K562 treated with DMSO at 1 percent for 24 hours (cell line): Measurements from ENCODE around the gene SLC66A1. TPM values are rescaled to one million over a fixed set of nuclear protein-coding genes. Genes with fewer than 3 reads are reported as not detected.

ENCODE experiments used
- total RNA-seq: library from RNA; unstranded; fragments of 300-600 nt; gene quantifications from 2 replicates; pipeline ENCODE4 v1.2.3, GENCODE V29; 2022; ENCODE audit warnings: low read depth; ENCODE audit not compliant: insufficient read depth

SLC66A1 gene, protein sequence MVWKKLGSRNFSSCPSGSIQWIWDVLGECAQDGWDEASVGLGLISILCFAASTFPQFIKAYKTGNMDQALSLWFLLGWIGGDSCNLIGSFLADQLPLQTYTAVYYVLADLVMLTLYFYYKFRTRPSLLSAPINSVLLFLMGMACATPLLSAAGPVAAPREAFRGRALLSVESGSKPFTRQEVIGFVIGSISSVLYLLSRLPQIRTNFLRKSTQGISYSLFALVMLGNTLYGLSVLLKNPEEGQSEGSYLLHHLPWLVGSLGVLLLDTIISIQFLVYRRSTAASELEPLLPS
- 67.1 and 73.5 TPM in 2 replicates for total RNA-seq

DNA sequence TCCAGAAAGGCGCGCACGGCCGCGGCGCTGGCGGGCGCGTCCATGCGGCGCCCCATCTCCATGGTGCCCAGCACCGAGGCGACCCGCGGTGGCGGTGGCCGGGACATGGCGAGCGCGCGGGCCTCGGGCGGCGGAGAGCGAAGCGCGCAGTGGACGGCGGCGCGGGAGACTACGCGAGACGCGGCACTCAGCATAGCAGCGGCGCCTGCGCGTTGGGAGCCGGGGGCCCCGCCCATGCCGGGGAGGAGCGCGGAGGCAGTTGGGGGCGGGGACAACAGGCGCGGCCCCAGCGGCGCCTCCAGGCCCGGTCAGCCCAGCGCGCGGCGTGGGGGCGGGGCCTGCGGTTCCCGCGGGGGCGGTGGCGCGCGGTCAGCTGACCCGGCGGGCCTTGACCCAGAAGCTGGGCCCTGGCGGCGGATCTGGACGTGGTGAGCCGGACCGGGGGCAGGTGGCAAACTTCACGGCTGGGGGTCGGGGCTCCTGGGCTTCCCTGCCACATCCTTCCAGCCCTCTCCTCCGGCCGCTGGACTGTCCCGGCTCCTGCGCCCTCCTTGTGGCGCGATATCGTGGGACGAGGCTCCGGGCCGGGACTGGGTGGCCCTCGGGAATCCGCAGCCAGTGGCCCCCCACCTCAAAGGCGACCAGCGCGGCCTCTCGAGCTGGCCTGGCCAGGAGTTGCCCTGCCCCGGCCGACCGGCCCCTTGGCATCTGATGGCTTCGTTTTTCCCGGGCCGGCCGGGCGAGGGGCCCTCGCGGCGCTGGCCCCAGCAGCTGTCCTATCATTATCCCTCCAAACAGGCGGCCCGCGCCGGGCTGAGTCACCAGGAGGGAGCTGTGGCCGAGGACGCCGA is at the start of gene SLC66A1, which contains the start of gene AKR7A2:
Gene SLC66A1 (plus strand): TSS at position 396 of the 851 bp plus-strand sequence. CDS start 5,352 bp downstream, outside the sequence.
Gene AKR7A2 (minus strand): TSS at position 214 of the 851 bp plus-strand sequence. CDS start 20 bp downstream, at position 194.

DNA sequence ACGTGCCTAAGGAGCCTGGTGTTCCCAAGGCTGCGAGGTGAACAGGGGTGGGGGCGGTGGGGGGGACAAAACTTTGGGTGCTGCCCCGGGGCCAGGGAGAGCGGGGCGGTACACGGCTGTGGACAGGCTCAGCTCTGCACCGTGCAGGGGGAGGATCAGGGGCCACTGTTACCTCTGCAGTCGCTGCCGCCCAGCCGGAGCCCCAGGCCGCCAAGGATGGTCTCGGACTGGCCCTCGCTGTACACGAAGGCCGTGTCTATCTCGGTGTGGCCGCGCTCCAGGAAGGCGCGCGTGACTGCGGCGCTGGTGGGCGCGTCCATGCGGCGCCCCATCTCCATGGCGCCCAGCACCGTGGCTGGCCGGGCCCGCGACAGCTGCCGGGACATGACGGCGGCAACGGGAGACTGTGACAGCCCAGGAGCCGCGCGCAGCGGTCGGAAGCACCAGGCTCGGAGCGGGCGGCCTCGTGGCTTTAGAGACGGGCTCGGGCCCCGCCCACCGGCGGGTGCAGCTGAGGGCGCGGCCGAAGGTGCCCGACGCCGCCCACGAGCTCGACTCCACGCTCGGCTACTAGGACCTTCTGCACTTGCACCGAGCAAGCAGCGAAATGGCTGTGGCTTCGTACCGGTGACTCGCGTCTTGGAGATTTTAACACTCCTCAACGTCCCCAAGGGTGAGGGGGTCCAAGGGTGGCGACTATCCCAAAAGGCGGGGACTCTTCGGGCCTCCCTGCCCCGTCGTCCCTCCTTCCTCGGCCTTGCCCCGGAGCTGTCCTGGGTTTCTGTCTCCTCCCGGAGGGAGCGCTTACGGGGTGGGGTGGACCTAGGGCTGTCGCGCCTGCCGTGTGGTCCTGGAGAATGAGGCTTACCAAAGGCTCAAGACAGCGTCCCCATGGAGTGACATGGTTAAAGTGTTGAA is 23.5 kb upstream of the SLC66A1 start, which contains the start of gene AKR7A3:
Gene AKR7A3 (minus strand): TSS at position 447 of the 918 bp plus-strand sequence. CDS start 61 bp downstream, at position 386.

Other genes with a start within 250 kb of the SLC66A1 start
- gene UBR4, start 102.1 kb upstream of the SLC66A1 start, total RNA-seq: 202 and 237 TPM in 2 replicates
- 27.3 and 30.9 TPM in 2 replicates for gene EMC1, start 60.8 kb upstream of the SLC66A1 start, total RNA-seq
- gene MRTO4, start 60.5 kb upstream of the SLC66A1 start, total RNA-seq: 27.9 and 29.0 TPM in 2 replicates
- 0.85 and 1.7 TPM in 2 replicates for gene AKR7A3, start 23.6 kb upstream of the SLC66A1 start, total RNA-seq
- 216 and 233 TPM in 2 replicates for gene AKR7A2, start 182 bp upstream of the SLC66A1 start, total RNA-seq
- gene CAPZB, start 173.2 kb downstream of the SLC66A1 start, total RNA-seq: 265 and 271 TPM in 2 replicates